SK-N-SH treated with all-trans-retinoic acid at 6 μM for 48 hours (cell line): ENCODE data around the gene TBC1D2B.

Experiments
- ATAC-seq: fragments of 200-7000 bp; cut with Tn5 transposase; 3 replicates; pipeline ENCODE4 v1.9.1; 2020; ENCODE audit warnings: mild to moderate bottlenecking, moderate library complexity
- ARNTL ChIP-seq: fragments of 450-650 bp; formaldehyde crosslinking; IDR thresholded peaks from 2 replicates; pipeline ENCODE4 v1.5.0; 2020; ENCODE audit warnings: low read depth, mild to moderate bottlenecking, moderate library complexity, borderline replicate concordance
- BACH2 ChIP-seq: fragments of 250-450 bp; sonication (Bioruptor Pico); IDR thresholded peaks from 2 replicates; pipeline ENCODE4 v1.9.0; 2021; ENCODE audit warnings: mild to moderate bottlenecking, borderline replicate concordance
- CSDC2 ChIP-seq: fragments of 250-450 bp; sonication (Bioruptor Pico); IDR thresholded peaks from 2 replicates; pipeline ENCODE4 v1.5.0; 2020; ENCODE audit warnings: mild to moderate bottlenecking, moderate library complexity
- ESRRG ChIP-seq: fragments of 250-450 bp; sonication (Bioruptor Pico); IDR thresholded peaks from 2 replicates; pipeline ENCODE4 v1.6.1; 2021; ENCODE audit warnings: mild to moderate bottlenecking
- GLIS3 ChIP-seq: fragments of 250-450 bp; sonication (Bioruptor Pico); IDR thresholded peaks from 2 replicates; pipeline ENCODE4 v1.5.0; 2020; ENCODE audit warnings: mild to moderate bottlenecking, moderate library complexity
- POU6F1 ChIP-seq: fragments of 250-450 bp; sonication (Bioruptor Pico); IDR thresholded peaks from 2 replicates; pipeline ENCODE4 v1.8.0; 2021; ENCODE audit warnings: low read depth, mild to moderate bottlenecking, moderate library complexity, borderline replicate concordance
- PPARA ChIP-seq: fragments of 250-450 bp; sonication (Bioruptor Pico); IDR thresholded peaks from 2 replicates; pipeline ENCODE4 v1.5.0; 2020; ENCODE audit warnings: mild to moderate bottlenecking, borderline replicate concordance
- SNAI2 ChIP-seq: fragments of 250-450 bp; sonication (Bioruptor Pico); IDR thresholded peaks from 2 replicates; pipeline ENCODE4 v1.5.0; 2020; ENCODE audit warnings: mild to moderate bottlenecking, moderate library complexity
- TOX ChIP-seq: fragments of 250-450 bp; sonication (Bioruptor Pico); IDR thresholded peaks from 2 replicates; pipeline ENCODE4 v1.8.0; 2021; ENCODE audit warnings: mild to moderate bottlenecking, moderate library complexity, borderline replicate concordance
- ZC3H10 ChIP-seq: fragments of 250-450 bp; sonication (Bioruptor Pico); IDR thresholded peaks from 2 replicates; pipeline ENCODE4 v1.5.1; 2021; ENCODE audit warnings: mild to moderate bottlenecking, moderate library complexity
- ZFP3 ChIP-seq: fragments of 250-450 bp; sonication (Bioruptor Pico); IDR thresholded peaks from 2 replicates; pipeline ENCODE4 v1.5.0; 2020; ENCODE audit warnings: mild to moderate bottlenecking, moderate library complexity
- ZFP30 ChIP-seq: fragments of 450-650 bp; formaldehyde crosslinking; IDR thresholded peaks from 2 replicates; pipeline ENCODE4 v1.5.0; 2022; ENCODE audit warnings: mild to moderate bottlenecking, moderate library complexity
- ZNF565 ChIP-seq: fragments of 450-650 bp; formaldehyde crosslinking; conservative IDR thresholded peaks from 2 replicates; pipeline ENCODE4 v1.5.0; 2020; ENCODE audit warnings: low read depth, mild to moderate bottlenecking, moderate library complexity
- ZNF70 ChIP-seq: fragments of 450-650 bp; formaldehyde crosslinking; IDR thresholded peaks from 2 replicates; pipeline ENCODE4 v1.5.0; 2020; ENCODE audit warnings: mild to moderate bottlenecking, moderate library complexity
- TF ChIP-seq, protein P1 (sequence below): fragments of 250-450 bp; sonication (Bioruptor Pico); IDR thresholded peaks from 2 replicates; pipeline ENCODE4 v1.5.1; 2021; ENCODE audit warnings: mild to moderate bottlenecking, moderate library complexity
- TF ChIP-seq, protein P2 (sequence below): fragments of 250-450 bp; sonication (Bioruptor Pico); IDR thresholded peaks from 2 replicates; pipeline ENCODE4 v1.8.0; 2020; ENCODE audit warnings: mild to moderate bottlenecking, moderate library complexity, borderline replicate concordance
- TF ChIP-seq, protein P3 (sequence below): fragments of 250-450 bp; sonication (Bioruptor Pico); IDR thresholded peaks from 2 replicates; pipeline ENCODE4 v1.5.0; 2020; ENCODE audit warnings: mild to moderate bottlenecking, moderate library complexity

Gene TBC1D2B

DNA sequence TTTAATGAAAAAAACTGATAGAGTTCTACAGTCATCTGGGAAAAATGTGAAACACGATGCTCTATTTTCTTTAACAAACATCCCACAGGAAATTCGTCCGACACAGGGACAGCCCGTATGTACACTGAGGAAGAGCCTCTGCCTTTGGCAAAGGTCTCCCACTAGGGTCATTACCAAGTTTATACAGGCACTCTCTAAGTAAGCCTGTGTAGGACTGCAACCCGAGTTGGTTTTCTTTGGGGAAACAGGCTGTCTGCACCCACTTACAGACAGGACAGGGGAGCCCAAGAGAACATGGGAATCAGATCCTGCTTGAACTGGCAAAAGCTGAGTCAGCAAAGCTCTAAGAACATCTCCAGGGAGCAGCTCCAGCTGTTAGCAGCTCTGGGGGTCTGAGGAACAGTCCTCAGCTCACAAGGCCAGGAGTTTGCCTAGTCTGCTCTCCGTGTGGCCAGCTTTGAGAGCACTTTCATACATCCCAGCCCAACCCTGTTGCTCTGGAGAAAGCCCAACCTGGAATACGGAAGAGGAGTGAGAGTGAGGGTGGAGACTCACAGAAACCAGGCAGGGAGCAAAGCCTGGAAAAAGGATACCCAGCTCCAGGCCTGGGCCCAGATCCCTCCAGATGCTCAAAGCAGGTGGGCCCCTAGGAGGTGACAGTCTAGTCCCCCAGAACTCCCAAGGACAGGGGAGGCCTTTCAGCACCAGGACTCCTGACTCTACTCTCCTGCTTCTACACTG lies 1.9 kb downstream of the TBC1D2B start:
- peak; percentile 87 for ATAC-seq
- TF ChIP-seq POU6F1 (CRISPR knock-in tag) (no peak), ZFP3 (CRISPR knock-in tag) (no peak), SNAI2 (no peak), GLIS3 (CRISPR knock-in tag) (no peak), ARNTL (CRISPR knock-in tag) (no peak), BACH2 (CRISPR knock-in tag) (no peak), ZNF565 (CRISPR knock-in tag) (no peak), CSDC2 (CRISPR knock-in tag) (no peak), ZC3H10 (CRISPR knock-in tag) (no peak), TOX (CRISPR knock-in tag) (no peak), ZNF70 (CRISPR knock-in tag) (no peak), PPARA (CRISPR knock-in tag) (no peak), ESRRG (CRISPR knock-in tag) (no peak), ZFP30 (CRISPR knock-in tag) (no peak)
- TF ChIP-seq, protein P1, sequence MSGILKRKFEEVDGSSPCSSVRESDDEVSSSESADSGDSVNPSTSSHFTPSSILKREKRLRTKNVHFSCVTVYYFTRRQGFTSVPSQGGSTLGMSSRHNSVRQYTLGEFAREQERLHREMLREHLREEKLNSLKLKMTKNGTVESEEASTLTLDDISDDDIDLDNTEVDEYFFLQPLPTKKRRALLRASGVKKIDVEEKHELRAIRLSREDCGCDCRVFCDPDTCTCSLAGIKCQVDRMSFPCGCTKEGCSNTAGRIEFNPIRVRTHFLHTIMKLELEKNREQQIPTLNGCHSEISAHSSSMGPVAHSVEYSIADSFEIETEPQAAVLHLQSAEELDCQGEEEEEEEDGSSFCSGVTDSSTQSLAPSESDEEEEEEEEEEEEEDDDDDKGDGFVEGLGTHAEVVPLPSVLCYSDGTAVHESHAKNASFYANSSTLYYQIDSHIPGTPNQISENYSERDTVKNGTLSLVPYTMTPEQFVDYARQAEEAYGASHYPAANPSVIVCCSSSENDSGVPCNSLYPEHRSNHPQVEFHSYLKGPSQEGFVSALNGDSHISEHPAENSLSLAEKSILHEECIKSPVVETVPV (CRISPR knock-in tag) = no peak
- TF ChIP-seq, protein P2, sequence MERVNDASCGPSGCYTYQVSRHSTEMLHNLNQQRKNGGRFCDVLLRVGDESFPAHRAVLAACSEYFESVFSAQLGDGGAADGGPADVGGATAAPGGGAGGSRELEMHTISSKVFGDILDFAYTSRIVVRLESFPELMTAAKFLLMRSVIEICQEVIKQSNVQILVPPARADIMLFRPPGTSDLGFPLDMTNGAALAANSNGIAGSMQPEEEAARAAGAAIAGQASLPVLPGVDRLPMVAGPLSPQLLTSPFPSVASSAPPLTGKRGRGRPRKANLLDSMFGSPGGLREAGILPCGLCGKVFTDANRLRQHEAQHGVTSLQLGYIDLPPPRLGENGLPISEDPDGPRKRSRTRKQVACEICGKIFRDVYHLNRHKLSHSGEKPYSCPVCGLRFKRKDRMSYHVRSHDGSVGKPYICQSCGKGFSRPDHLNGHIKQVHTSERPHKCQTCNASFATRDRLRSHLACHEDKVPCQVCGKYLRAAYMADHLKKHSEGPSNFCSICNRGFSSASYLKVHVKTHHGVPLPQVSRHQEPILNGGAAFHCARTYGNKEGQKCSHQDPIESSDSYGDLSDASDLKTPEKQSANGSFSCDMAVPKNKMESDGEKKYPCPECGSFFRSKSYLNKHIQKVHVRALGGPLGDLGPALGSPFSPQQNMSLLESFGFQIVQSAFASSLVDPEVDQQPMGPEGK (CRISPR knock-in tag) = no peak
- TF ChIP-seq, protein P3, sequence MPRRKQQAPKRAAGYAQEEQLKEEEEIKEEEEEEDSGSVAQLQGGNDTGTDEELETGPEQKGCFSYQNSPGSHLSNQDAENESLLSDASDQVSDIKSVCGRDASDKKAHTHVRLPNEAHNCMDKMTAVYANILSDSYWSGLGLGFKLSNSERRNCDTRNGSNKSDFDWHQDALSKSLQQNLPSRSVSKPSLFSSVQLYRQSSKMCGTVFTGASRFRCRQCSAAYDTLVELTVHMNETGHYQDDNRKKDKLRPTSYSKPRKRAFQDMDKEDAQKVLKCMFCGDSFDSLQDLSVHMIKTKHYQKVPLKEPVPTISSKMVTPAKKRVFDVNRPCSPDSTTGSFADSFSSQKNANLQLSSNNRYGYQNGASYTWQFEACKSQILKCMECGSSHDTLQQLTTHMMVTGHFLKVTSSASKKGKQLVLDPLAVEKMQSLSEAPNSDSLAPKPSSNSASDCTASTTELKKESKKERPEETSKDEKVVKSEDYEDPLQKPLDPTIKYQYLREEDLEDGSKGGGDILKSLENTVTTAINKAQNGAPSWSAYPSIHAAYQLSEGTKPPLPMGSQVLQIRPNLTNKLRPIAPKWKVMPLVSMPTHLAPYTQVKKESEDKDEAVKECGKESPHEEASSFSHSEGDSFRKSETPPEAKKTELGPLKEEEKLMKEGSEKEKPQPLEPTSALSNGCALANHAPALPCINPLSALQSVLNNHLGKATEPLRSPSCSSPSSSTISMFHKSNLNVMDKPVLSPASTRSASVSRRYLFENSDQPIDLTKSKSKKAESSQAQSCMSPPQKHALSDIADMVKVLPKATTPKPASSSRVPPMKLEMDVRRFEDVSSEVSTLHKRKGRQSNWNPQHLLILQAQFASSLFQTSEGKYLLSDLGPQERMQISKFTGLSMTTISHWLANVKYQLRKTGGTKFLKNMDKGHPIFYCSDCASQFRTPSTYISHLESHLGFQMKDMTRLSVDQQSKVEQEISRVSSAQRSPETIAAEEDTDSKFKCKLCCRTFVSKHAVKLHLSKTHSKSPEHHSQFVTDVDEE (CRISPR knock-in tag) = no peak

DNA sequence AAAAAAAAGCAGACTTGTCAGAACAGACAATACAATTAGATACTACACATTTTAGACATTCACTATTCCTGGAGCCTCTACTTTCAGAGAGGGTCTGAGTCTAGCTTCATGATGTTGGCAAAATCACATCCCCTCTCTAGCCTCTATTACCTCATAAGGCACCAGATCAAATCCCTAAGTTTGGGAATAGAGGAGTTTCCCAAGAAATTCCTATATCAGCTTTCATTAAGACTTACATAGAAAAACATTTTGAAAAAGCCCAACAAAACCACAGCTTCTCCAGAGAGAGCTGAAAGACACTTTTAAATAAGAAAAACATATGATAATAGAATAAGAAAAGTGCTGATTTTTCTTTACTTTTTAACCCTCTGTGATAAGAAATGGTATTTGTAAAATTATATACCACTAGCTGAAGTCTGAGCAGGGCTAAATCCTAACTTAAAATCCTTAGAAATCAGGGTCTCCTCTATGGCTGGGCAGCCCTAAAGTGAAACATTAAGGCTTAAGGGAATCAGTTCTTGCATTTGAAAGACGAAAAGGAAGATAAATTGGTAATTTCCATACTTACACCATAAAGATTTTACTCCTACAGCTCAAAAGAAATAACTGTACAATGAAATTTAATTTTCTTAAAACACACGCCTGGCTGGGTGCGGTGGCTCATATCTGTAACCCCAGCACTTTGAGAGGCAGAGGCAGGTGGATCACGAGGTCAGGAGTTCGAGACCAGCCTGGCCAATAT lies 4.3 kb downstream of the TBC1D2B start:
- TF ChIP-seq ZFP3 (CRISPR knock-in tag) = no peak
- TF ChIP-seq, protein P2 (CRISPR knock-in tag) = no peak
- TF ChIP-seq, all 23 proteins: peak for 0
- ATAC-seq = no peak
